Measurements from ENCODE around the gene SCG3.

- TF ChIP-seq CTCF (IDR thresholded peaks at IDR 0.05) (no peak), POLR2A (IDR thresholded peaks at IDR 0.05) (no peak), POLR2AphosphoS5 (IDR thresholded peaks at IDR 0.05) (no peak)
Observed at GRCh38 chr15:51732646-51733045, 51.3 kb downstream of the SCG3 start.
